Right lobe of liver (tissue), 4 donors: ENCODE data around the gene SCAF8.

ENCODE experiments used
- POLR2A ChIP-seq: fragments of 450-650 bp; IDR thresholded peaks from one replicate; pipeline ENCODE4 v1.6.1; 2017; ENCODE audit warnings: antibody characterized with exemption, mild to moderate bottlenecking
- TF ChIP-seq, protein P1 (sequence below), 4 donors: fragments of 200-600 bp in 3 of 4; fragments of 450-650 bp in 1 of 4; IDR thresholded peaks; one replicate each; pipeline versions ENCODE4 v1.5.1 to v1.8.0; 2016 to 2022; ENCODE audit warnings: antibody characterized with exemption in 4 of 4, mild to moderate bottlenecking in 2 of 4
- donor health status: DM: no; HTN: no; CAD: no.
- donor health status: DM: no; HTN: no; CAD: no.
- donor health status: DM: no; HTN: yes; CAD: no.

DNA sequence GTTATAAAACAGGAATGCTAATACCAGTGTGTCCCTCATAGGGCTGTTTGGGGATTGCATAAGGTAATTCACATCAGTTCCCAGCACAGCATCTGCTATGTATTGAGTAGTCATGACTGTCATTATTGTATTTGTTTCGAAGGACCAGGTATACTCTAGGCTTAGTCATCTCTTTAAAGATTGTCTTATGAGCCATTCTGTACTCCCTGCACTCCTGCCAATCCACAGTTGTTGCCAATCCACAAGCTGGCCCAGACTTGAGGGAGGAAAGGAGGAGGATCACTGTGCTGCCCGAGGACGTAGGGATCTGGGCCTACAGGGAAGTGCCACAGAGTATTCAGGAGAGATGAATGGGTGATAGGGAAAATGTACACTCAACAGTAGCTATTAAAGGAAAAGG is 148.9 kb downstream of the SCAF8 start:
- TF ChIP-seq, protein P1, sequence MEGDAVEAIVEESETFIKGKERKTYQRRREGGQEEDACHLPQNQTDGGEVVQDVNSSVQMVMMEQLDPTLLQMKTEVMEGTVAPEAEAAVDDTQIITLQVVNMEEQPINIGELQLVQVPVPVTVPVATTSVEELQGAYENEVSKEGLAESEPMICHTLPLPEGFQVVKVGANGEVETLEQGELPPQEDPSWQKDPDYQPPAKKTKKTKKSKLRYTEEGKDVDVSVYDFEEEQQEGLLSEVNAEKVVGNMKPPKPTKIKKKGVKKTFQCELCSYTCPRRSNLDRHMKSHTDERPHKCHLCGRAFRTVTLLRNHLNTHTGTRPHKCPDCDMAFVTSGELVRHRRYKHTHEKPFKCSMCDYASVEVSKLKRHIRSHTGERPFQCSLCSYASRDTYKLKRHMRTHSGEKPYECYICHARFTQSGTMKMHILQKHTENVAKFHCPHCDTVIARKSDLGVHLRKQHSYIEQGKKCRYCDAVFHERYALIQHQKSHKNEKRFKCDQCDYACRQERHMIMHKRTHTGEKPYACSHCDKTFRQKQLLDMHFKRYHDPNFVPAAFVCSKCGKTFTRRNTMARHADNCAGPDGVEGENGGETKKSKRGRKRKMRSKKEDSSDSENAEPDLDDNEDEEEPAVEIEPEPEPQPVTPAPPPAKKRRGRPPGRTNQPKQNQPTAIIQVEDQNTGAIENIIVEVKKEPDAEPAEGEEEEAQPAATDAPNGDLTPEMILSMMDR (IDR thresholded peaks at IDR 0.05) = no peak
- no peak for TF ChIP-seq POLR2A
